Astrocyte (in vitro differentiated cells and primary cell): ENCODE measurements around the gene DPP7.

Experiments used
- CTCF ChIP-seq: IDR thresholded peaks from 2 replicates; pipeline ENCODE4 v1.5.1; 2011; ENCODE audit warnings: low read depth, mild to moderate bottlenecking, inconsistent platforms, low read length, moderate library complexity; ENCODE audit not compliant: insufficient read depth
- EZH2 ChIP-seq: IDR thresholded peaks from 2 replicates; pipeline ENCODE4 v1.6.1; 2012; ENCODE audit warnings: mild to moderate bottlenecking, low read length, inconsistent platforms; ENCODE audit not compliant: insufficient read depth

GRCh38 chr9:137111788-137112563 is 2.6 kb downstream of the DPP7 start:
- TF ChIP-seq CTCF (no peak), EZH2 (no peak)
